AG10803 (cell line): ENCODE measurements around the gene SCAMP1.
"Not testable (repeated sequence)": the region's sequence is repeated elsewhere in the genome, so short reads cannot be mapped to it uniquely, and the experiment has no call there.

Experiments
- DNase-seq: peaks from one replicate; pipeline ENCODE4 v3.0.0; 2010; ENCODE audit warnings: low read depth
- H3K4me3 ChIP-seq: 2 replicates; pipeline ENCODE4 v1.5.1; 2011; ENCODE audit warnings: mild to moderate bottlenecking, low read length, control low read depth
- TF ChIP-seq, protein P1 (sequence below): conservative IDR thresholded peaks from 2 replicates; pipeline ENCODE4 v1.5.1; 2011; ENCODE audit warnings: mild to moderate bottlenecking, low read length, control low read depth, inconsistent platforms

The SCAMP1 gene

DNA sequence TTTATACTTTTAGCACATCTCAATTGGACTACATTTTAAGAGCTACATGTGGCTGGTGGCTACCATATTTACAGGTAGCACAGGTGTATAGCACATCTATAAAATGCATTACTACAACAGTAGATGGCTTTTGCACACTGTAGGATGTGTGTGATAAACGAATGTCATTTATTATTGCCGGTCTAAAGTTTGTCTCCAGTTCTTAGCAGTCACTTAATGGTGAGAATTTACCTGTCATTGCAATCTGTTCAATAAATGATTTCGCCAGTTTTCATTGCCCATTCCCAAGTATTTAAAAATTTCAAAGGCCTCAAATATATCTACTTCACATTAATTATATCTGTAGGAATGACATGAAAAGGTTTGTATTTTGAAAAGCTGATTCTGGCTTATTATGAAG lies 15.9 kb downstream of the SCAMP1 start:
- no peak for DNase-seq
- TF ChIP-seq, protein P1, sequence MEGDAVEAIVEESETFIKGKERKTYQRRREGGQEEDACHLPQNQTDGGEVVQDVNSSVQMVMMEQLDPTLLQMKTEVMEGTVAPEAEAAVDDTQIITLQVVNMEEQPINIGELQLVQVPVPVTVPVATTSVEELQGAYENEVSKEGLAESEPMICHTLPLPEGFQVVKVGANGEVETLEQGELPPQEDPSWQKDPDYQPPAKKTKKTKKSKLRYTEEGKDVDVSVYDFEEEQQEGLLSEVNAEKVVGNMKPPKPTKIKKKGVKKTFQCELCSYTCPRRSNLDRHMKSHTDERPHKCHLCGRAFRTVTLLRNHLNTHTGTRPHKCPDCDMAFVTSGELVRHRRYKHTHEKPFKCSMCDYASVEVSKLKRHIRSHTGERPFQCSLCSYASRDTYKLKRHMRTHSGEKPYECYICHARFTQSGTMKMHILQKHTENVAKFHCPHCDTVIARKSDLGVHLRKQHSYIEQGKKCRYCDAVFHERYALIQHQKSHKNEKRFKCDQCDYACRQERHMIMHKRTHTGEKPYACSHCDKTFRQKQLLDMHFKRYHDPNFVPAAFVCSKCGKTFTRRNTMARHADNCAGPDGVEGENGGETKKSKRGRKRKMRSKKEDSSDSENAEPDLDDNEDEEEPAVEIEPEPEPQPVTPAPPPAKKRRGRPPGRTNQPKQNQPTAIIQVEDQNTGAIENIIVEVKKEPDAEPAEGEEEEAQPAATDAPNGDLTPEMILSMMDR: no peak
- no peak overlapping the region for H3K4me3 ChIP-seq

DNA sequence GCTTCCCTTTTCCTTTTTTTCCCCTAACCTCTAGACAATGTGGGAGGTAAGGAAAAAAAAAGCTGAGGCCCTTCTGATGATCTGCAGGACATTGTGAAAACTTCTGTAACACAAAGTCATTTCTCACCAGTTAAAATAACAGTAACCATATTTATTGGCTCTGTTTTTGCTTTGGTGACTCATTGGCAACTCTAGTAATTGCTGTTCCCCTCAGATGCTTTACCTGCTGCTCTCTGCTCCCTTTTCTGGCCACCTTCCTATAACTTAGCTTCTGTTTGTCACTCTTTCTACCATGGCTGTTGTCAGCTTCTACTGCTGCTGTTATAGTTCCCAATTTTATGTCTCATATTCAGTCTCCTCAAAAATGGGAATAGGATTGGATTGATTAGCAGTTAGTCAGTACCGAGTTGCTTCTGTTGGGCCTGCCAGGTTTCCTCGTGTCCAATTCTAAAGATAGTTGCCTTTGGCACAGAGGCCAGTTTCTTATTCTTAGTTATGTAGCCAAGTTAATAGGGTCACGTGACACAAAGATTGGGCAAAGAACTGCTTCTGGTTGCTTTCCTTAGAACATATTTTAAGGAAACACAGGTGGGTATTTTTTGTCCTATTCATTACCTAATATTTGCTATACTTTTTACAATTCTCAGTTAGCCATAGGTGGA lies 16.8 kb downstream of the SCAMP1 start:
- TF ChIP-seq, protein P1: no peak
- no peak overlapping the region for H3K4me3 ChIP-seq
- peak; percentile 17 for DNase-seq

DNA sequence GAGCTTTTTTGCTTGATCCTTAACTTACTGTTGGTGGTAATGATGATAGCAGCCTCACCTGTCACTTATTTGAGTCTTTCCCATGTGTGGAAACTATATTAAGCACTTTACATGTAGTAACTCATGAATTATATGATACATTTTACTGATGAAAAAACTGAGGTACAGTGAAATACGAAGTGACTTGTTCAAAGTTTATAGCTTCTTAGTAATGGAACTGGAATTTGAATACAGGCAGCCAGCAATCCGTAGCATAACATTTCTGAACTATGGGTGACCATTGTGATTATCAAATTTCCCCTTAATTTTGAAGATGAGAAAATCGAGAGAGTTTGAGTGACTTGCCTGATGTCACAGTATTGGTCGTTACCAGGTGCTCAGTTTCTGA lies 17.3 kb downstream of the SCAMP1 start:
- H3K4me3 ChIP-seq: no peak overlapping the region
- TF ChIP-seq, protein P1: no peak
- DNase-seq: no peak

DNA sequence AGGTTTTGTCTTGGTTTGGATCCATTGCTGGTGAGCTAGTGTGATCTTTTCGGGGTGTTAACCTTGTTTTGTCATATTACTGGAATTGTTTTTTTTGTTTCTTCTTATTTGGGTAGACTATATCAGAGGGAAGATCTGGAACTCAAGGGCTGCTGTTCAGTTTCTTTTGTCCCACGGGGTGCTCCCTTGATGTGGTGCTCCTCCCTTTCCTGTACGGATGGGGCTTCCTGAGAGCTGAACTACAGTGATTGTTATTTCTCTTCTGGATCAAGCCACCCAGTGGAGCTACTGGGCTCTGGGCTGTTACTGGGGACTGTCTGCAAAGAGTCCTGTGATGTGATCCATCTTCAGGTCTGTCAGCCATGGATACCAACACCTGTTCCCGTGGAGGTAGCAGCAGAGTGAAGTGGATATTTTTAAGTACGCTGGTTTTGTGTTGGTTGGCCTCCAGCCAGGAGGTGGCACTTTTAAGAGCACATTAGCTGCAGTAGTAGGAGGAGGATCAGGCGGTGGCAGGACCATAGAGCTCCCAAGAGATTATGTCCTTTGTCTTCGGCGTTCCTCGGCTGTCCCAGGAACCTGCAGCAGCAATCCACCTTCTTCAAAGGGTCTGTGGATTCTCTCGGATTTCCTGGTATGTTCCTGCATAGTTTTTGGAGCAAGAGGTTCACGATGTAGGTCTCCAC lies 27.2 kb downstream of the SCAMP1 start:
- H3K4me3 ChIP-seq: no peak overlapping the region
- DNase-seq: no peak
- TF ChIP-seq, protein P1: no peak

DNA sequence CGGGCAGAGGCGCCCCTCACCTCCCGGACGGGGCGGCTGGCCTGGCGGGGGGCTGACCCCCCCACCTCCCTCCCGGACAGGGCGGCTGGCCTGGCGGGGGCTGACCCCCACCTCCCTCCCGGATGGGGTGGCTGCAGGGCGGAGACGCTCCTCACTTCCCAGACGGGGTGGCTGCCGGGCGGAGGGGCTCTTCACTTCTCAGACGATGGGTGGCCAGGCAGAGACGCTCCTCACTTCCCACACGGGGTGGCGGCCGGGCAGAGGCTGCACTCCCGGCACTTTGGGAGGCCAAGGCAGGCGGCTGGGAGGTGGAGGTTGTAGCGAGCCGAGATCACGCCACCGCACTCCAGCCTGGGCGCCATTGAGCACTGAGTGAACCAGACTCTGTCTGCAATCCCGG lies 30.9 kb downstream of the SCAMP1 start:
- DNase-seq: not testable (repeated sequence)

DNA sequence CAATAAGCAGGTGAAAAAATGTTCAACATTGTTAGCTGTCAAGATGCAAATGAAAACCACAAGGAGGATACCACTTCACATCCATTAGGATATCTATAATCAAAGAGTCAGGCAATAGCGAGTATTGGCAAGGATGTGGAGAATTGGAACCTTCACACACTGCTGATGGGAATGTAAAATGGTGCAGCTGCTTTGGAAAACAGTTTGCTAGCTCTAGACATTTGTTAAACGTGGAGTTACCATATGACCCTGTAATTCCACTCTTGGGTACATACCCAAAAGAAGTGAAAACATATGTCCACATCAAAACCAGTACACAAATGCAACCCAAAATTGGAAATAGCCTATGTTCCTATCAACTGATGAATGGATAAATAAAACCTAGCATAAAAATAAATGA lies 37.4 kb downstream of the SCAMP1 start:
- TF ChIP-seq, protein P1: no peak
- H3K4me3 ChIP-seq: no peak overlapping the region
- no peak for DNase-seq

More for the DNA sequence above, 30.9 kb downstream of the SCAMP1 start:
- H3K4me3 ChIP-seq: not testable (repeated sequence)

DNA sequence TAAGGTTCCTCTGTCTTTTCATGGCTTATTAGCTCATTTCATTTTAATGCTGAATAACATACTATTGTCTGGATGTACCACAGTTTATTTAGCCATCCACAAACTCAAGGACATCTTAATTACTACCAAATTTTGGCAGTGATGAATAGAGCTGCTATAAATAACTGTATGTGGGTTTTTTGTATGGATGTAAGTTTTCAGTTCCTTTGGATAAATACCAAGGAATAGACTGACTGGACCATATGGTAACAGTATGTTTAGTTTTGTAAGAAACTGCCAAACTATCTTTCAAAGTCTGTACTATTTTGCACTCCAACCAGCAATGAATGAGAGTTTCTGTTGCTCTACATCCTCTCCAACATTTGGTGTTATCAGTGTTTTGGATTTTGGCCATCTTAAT lies 38.7 kb downstream of the SCAMP1 start:
- no peak overlapping the region for H3K4me3 ChIP-seq
- TF ChIP-seq, protein P1: no peak
- DNase-seq: peak; percentile 80
